GM18861 (cell line): ENCODE results near the gene OR52B6.
A peak's percentile ranks its signal among the peaks of the same experiment; 100 is the strongest.
"Not testable (repeated sequence)": the region's sequence is repeated elsewhere in the genome, so short reads cannot be mapped to it uniquely, and the experiment has no call there.

Experiments used
- ATAC-seq: cut with Tn5 transposase; IDR thresholded peaks from one replicate; pipeline ENCODE4 v1.9.1; 2021; ENCODE audit not compliant: unreplicated experiment

Gene OR52B6

DNA sequence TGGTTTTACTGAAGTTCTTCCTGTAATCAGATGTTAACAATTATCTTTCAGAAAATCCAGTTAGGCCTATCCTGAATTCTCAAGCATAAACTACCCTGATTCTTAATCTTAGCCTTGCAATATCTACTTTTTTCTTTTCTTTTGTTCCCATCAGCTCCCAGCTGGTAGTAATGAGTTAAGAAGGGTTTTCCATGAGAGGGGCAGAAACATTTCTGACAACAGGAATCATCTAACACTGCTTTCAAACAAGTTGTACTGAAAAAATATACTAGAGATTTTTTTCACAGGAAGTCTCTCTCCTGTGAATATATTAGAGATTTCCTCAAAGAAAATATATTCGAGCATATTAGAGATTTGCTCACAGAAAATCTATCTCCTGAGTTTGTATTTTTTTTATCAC, 12.5 kb downstream of the OR52B6 start:
- no peak for ATAC-seq

DNA sequence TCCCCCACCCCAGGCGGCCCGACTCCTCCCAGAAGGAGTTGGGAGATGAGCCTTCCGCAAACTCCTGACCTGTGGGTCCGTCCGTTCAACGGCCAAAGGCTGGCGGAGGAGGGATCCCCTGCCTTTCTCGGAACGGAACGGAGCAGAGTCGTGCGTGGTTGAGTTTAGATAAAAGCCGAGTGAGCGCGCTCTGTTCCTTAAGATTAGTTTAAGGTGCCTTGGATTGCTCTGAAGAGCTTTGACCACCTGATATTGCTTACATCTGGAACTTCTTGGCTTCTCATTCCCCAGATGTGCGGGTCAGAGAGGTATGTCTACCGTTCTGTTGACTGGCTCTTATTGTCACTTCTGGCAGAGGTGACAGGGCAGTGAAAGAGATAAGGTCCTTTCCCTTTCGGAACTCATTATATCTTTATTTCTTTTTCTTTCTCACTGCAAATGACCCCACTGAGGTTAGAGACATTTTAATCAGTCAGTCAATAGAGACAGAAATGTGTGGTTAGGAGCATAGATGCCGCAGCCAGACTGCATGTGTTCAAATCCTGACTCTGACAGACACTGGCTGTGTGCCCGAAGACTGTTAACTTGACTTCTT, 16.0 kb downstream of the OR52B6 start, which contains the start of gene TRIM6:
Gene TRIM6 (plus strand): TSS at position 31 of the 595 bp plus-strand sequence. CDS start 261 bp downstream, at position 292.
- ATAC-seq = no peak

DNA sequence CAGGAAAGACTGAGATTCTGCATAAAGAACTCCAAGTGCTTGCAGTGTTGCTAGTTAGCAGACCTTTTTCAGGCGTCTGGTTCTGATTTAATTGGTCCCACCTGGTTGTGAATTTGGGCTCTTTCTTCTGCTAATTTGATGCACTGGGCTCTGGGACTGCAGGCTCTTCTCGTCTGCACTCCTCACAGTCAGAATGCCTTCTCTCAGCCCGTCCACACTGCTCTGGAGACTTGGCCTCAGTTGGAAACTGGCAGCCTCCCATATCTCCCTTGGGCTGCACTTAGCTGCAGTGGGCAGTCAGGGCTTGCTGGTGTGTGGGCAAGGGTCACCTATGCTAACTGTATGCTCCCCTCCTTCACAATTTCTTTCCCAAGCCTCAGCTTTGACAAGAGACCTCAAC, 17.3 kb downstream of the OR52B6 start:
- ATAC-seq = no peak

GRCh38 chr11:5600374-5600851, 19.7 kb downstream of the OR52B6 start:
- ATAC-seq = peak; percentile 93

- not testable (repeated sequence) for ATAC-seq
Measured at GRCh38 chr11:5602791-5603190, 22.1 kb downstream of the OR52B6 start.

- ATAC-seq = no peak
Measured at GRCh38 chr11:5603326-5603725, 22.6 kb downstream of the OR52B6 start.

DNA sequence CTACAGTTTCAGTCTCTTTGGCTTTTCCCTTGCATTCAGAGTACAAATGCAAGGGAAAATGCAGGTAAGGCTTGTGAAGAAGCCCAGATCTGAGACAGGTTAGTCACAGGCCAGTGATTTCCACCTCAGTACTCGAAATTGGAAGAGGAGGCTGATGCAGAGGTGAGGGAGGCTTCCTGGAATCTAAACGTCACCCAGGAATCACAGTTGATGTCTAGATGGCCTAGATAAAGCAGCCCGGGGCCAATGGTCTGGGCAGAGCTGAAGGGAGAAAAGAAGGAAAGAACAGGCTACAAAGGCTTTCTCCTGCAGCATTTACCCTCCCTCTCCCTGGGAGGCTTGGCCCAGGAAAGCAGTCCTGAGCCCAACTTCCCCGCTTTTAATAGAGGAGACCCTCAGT, 24.2 kb downstream of the OR52B6 start:
- ATAC-seq = no peak

- no peak for ATAC-seq
Measured at GRCh38 chr11:5605849-5606248, 25.2 kb downstream of the OR52B6 start.

GRCh38 chr11:5608808-5609207, 28.1 kb downstream of the OR52B6 start:
- no peak for ATAC-seq

DNA sequence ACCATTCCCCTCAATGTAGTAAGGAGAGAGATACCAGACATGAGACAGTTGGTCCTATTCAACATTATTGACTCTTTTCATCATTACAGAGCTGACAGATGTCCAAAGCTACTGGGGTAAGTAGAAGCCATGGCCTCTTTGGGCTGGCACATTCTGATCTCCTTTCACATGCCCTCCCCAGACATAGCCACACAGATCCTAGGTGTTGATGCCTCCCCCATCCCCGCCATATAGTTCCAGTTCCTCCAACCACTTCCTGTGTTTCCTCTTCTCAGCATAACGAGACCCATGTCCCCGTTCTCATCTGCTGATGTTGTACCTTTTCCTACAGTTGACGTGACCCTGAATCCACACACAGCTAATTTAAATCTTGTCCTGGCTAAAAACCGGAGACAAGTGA, 29.8 kb downstream of the OR52B6 start:
- no peak for ATAC-seq

- no peak for ATAC-seq
Measured at GRCh38 chr11:5611627-5612026, 30.9 kb downstream of the OR52B6 start.

- no peak for ATAC-seq
Measured at GRCh38 chr11:5618807-5619206, 38.1 kb downstream of the OR52B6 start.

GRCh38 chr11:5620651-5621521, 40.2 kb downstream of the OR52B6 start:
- ATAC-seq = no peak

GRCh38 chr11:5621580-5621979, 40.9 kb downstream of the OR52B6 start:
- ATAC-seq = no peak

GRCh38 chr11:5622802-5623201, 42.1 kb downstream of the OR52B6 start:
- no peak for ATAC-seq

DNA sequence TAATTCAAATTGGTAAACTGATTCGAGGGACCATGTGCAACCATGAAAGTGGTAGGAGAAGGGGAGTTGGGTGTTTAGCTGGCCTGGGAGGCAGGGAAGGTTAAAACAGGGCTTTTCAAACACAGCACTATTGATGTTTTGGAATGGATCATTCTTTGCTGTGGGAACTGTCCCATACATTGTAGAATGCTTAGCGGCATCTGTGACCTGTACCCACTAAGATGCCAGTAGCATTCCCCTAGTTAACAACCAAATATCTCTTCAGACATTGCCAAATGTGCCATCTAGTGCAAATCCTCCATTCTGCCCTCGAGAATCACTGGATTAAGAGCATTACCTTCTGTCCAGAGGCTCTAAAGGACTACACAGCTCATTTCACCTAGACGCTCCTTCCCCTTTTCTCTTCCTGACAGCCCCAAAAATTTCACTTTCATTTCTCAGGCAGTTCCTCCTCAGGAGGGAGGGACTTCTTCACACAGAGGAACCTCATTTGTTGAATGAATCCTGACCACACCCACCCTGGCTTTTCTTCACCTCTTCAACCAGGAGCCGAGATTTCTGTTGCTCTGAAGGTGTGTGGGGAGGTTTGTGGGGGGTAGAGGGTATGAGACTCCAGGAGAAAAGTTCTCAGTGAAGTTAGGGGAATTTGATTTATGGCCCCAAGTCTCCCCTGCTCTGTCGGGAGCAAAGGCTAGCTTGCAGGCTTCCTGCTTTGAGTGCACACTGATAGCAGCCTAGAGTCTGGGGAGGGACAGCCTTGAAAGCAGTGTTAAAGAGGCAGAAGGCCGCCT, 44.0 kb downstream of the OR52B6 start, which contains the start of gene TRIM34:
Gene TRIM34 (plus strand): TSS at position 513 of the 791 bp plus-strand sequence. CDS start 7,331 bp downstream, outside the sequence.
- ATAC-seq = peak; percentile 97

- ATAC-seq = no peak
Measured at GRCh38 chr11:5625281-5625680, 44.6 kb downstream of the OR52B6 start.

DNA sequence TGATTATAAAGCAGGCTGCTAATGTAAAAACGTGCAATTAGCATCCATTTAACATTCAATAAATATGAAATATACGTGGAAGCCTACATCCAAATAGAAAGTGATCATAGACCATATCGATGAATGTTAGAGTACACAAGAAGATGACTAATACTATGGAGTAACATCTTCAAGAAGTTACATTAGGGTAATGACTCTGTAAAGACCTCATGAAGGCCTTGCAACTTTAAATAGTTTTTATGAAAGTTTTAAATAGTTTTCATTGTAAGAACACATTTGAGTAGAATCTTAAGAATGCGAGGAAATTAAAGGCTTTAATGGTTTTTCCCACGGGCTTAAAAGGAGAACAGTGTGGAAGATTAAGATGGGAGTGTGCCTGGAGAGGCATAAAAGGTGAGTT, 45.5 kb downstream of the OR52B6 start:
- no peak for ATAC-seq

GRCh38 chr11:5631417-5631816, 50.7 kb downstream of the OR52B6 start:
- no peak for ATAC-seq
